ENCODE measurements around the gene ING1.
"Not testable (repeated sequence)": the region's sequence is repeated elsewhere in the genome, so short reads cannot be mapped to it uniquely, and the experiment has no call there.

ING1 gene

GRCh38 chr13:110713642-110713952, at the start of gene ING1:
TSS of gene ING1 (plus strand) at chr13:110713700. CDS start at chr13:110714150, 450 bp downstream.
- no peak for DNase-seq

- no peak for DNase-seq
These were observed 49.5 kb upstream of the ING1 start for GRCh38 chr13:110664041-110664440.

- no peak for DNase-seq
These were observed 48.8 kb upstream of the ING1 start for GRCh38 chr13:110664673-110665072.

- no peak for DNase-seq
These were observed 47.8 kb upstream of the ING1 start for GRCh38 chr13:110665491-110666254.

GRCh38 chr13:110666255-110666533, 47.3 kb upstream of the ING1 start:
- DNase-seq, result no peak

- DNase-seq, result no peak
These were observed 44.5 kb upstream of the ING1 start for GRCh38 chr13:110669036-110669435.

GRCh38 chr13:110669814-110670213, 43.7 kb upstream of the ING1 start:
- DNase-seq, result not testable (repeated sequence)

GRCh38 chr13:110676595-110677587, 36.6 kb upstream of the ING1 start:
- no peak for DNase-seq

- no peak for DNase-seq
These were observed 35.6 kb upstream of the ING1 start for GRCh38 chr13:110677731-110678545.

GRCh38 chr13:110680852-110681251, 32.6 kb upstream of the ING1 start:
- peak; percentile 27 for DNase-seq

GRCh38 chr13:110681868-110682550, 31.5 kb upstream of the ING1 start:
- no peak for DNase-seq

GRCh38 chr13:110682746-110683145, 30.8 kb upstream of the ING1 start:
- no peak for DNase-seq

GRCh38 chr13:110683203-110683883, 30.2 kb upstream of the ING1 start:
- no peak for DNase-seq

GRCh38 chr13:110683921-110684320, 29.6 kb upstream of the ING1 start:
- no peak for DNase-seq

GRCh38 chr13:110684388-110685056, 29.0 kb upstream of the ING1 start:
- no peak for DNase-seq

- DNase-seq, result no peak
These were observed 28.0 kb upstream of the ING1 start for GRCh38 chr13:110685305-110686020.

GRCh38 chr13:110687736-110688135, 25.8 kb upstream of the ING1 start:
- DNase-seq, result no peak

GRCh38 chr13:110689041-110689440, 24.5 kb upstream of the ING1 start:
- DNase-seq, result no peak

GRCh38 chr13:110689711-110690110, 23.8 kb upstream of the ING1 start:
- no peak for DNase-seq

GRCh38 chr13:110690516-110690915, 23.0 kb upstream of the ING1 start:
- DNase-seq, result no peak

- not testable (repeated sequence) for DNase-seq
These were observed 17.7 kb upstream of the ING1 start for GRCh38 chr13:110695774-110696173.

Data from activated CD4-positive, alpha-beta T cell treated with anti-CD3 and anti-CD28 coated beads, Interleukin-2, Interleukin-6, amounts not matched to agents 100 ng/mL and 50 ng/mL, durations not matched to agents 16 hours and 8 hours (primary cell).